IMR-90 (cell line): ENCODE data around the gene ZNF423. TPM values are rescaled to one million over a fixed set of nuclear protein-coding genes. Genes with fewer than 3 reads are reported as not detected.

Experiments
- ATAC-seq: fragments of 200-7000 bp; cut with Tn5 transposase; 2 replicates; pipeline ENCODE4 v1.9.1; 2020; ENCODE audit warnings: low read depth, mild to moderate bottlenecking, moderate library complexity
- BruUV-seq: library from RNA; stranded (reverse); fragments of 400-500 nt; replicated peaks from 2 replicates; lab custom pipeline; 2021; lab: Mats Ljungman, UMichigan
- CTCF ChIA-PET: fragments of 300-600 bp; formaldehyde crosslinking; extraction: SDS; loops from one replicate; lab custom pipeline; 2021; ENCODE audit warnings: antibody characterized with exemption; lab: Yijun Ruan, JAX
- POLR2A ChIA-PET: fragments of 300-600 bp; sonication (Branson Sonifier 250); formaldehyde crosslinking; loops from one replicate; lab custom pipeline; 2022; ENCODE audit warnings: antibody characterized with exemption; ENCODE audit not compliant: unreplicated experiment; lab: Charles Lee
- DNase-seq: peaks from one replicate; pipeline ENCODE4 v3.0.0; 2013
- H2AFZ ChIP-seq: replicated peaks from 2 replicates; pipeline ENCODE3; 2013; ENCODE audit warnings: low read length, mild to moderate bottlenecking; ENCODE audit not compliant: poor library complexity
- H2AK5ac ChIP-seq: 2 replicates; pipeline ENCODE4 v1.6.1; 2013; ENCODE audit warnings: low read depth, low read length, inconsistent platforms
- H2AK9ac ChIP-seq: replicated peaks from 2 replicates; pipeline ENCODE3; 2013; ENCODE audit warnings: mild to moderate bottlenecking, low read depth, low read length, moderate library complexity; ENCODE audit not compliant: poor library complexity
- H2BK120ac ChIP-seq: 2 replicates; pipeline ENCODE4 v1.6.1; 2013; ENCODE audit warnings: low read depth, low read length, inconsistent platforms
- H2BK15ac ChIP-seq: 3 replicates; pipeline ENCODE4 v1.6.1; 2013; ENCODE audit warnings: low read depth, low read length, inconsistent platforms
- H2BK20ac ChIP-seq: 2 replicates; pipeline ENCODE4 v1.6.1; 2013; ENCODE audit warnings: low read depth, mild to moderate bottlenecking, inconsistent platforms, low read length, moderate library complexity
- H2BK5ac ChIP-seq: 2 replicates; pipeline ENCODE4 v1.6.1; 2013; ENCODE audit warnings: mild to moderate bottlenecking, low read depth, low read length, inconsistent platforms; ENCODE audit not compliant: poor library complexity, severe bottlenecking
- H3K14ac ChIP-seq: replicated peaks from 2 replicates; pipeline ENCODE4 v1.6.1; 2013; ENCODE audit warnings: low read depth, low read length, inconsistent platforms
- H3K18ac ChIP-seq: 2 replicates; pipeline ENCODE4 v1.6.1; 2013; ENCODE audit warnings: low read depth, low read length, control low read depth
- H3K23ac ChIP-seq: 2 replicates; pipeline ENCODE4 v1.6.1; 2013; ENCODE audit warnings: low read depth, low read length, inconsistent platforms
- H3K27ac ChIP-seq: 2 replicates; pipeline ENCODE4 v1.5.1; 2013; ENCODE audit warnings: mild to moderate bottlenecking, control low read depth, low read length; ENCODE audit not compliant: insufficient read depth
- H3K27me3 ChIP-seq: 2 replicates; pipeline ENCODE4 v1.6.1; 2013; ENCODE audit warnings: low read length; ENCODE audit not compliant: control insufficient read depth, insufficient read depth
- H3K36me3 ChIP-seq: 2 replicates; pipeline ENCODE4 v1.6.1; 2013; ENCODE audit warnings: low read length, mixed read lengths; ENCODE audit not compliant: control insufficient read depth, insufficient read depth
- H3K4ac ChIP-seq: 2 replicates; pipeline ENCODE4 v1.6.1; 2013; ENCODE audit warnings: low read depth, low read length, inconsistent platforms
- H3K4me1 ChIP-seq: 2 replicates; pipeline ENCODE4 v1.6.1; 2013; ENCODE audit warnings: low read length, mixed read lengths; ENCODE audit not compliant: control insufficient read depth, insufficient read depth
- H3K4me2 ChIP-seq: 2 replicates; pipeline ENCODE4 v1.6.1; 2013; ENCODE audit warnings: low read depth, mild to moderate bottlenecking, control low read depth, low read length, moderate library complexity
- H3K4me3 ChIP-seq: 2 replicates; pipeline ENCODE4 v1.5.1; 2013; ENCODE audit warnings: low read depth, mild to moderate bottlenecking, control low read depth, low read length, moderate library complexity; ENCODE audit not compliant: insufficient read depth
- H3K56ac ChIP-seq: 2 replicates; pipeline ENCODE4 v1.6.1; 2013; ENCODE audit warnings: low read length, inconsistent platforms; ENCODE audit not compliant: insufficient read depth; ENCODE audit errors: extremely low read depth
- H3K79me1 ChIP-seq, 2 experiments: 2 replicates each; pipeline ENCODE4 v1.6.1; 2013; ENCODE audit warnings: low read length in 2 of 2, inconsistent platforms in 1 of 2, low read depth in 1 of 2
- H3K9ac ChIP-seq: 2 replicates; pipeline ENCODE4 v1.6.1; 2013; ENCODE audit warnings: low read depth, low read length, control low read depth
- H3K9me1 ChIP-seq: 2 replicates; pipeline ENCODE4 v1.6.1; 2013; ENCODE audit warnings: low read length, inconsistent platforms; ENCODE audit not compliant: insufficient read depth
- H3K9me3 ChIP-seq: 2 replicates; pipeline ENCODE4 v1.6.1; 2013; ENCODE audit warnings: low read length; ENCODE audit not compliant: control insufficient read depth, insufficient read depth
- H4K20me1 ChIP-seq: 2 replicates; pipeline ENCODE4 v1.6.1; 2013; ENCODE audit warnings: low read length, inconsistent platforms; ENCODE audit not compliant: insufficient read depth
- H4K5ac ChIP-seq: 2 replicates; pipeline ENCODE4 v1.6.1; 2013; ENCODE audit warnings: mild to moderate bottlenecking, low read depth, low read length, control low read depth
- H4K8ac ChIP-seq, 2 experiments: 2 replicates each; pipeline ENCODE4 v1.6.1; 2013; ENCODE audit warnings: low read depth in 2 of 2, low read length in 2 of 2, control low read depth in 1 of 2, inconsistent platforms in 1 of 2
- H4K91ac ChIP-seq: 2 replicates; pipeline ENCODE4 v1.6.1; 2013; ENCODE audit warnings: low read depth, low read length, inconsistent platforms; ENCODE audit not compliant: insufficient read depth
- SMC3 ChIP-seq: fragments of 150-350 bp; IDR thresholded peaks from 2 replicates; pipeline ENCODE4 v1.6.1; 2016; ENCODE audit warnings: low read depth, mild to moderate bottlenecking, antibody characterized with exemption, low read length, moderate library complexity
- WGBS, 2 experiments: methylation state at CpG; one replicate each; pipeline versions ENCODE4 v1.1.5 to v1.1.7; 2013; ENCODE audit warnings: missing lambda C conversion rate in 2 of 2; ENCODE audit not compliant: insufficient read length in 1 of 2; ENCODE audit errors: extremely low coverage in 2 of 2; 5-methylcytosine and 5-hydroxymethylcytosine counted together
- dilution Hi-C: fragments of 300-500 bp; cut with HindIII; formaldehyde crosslinking; loops from one replicate; pipeline ENCODE4 v1.14.3; 2018; ENCODE audit warnings: low sequenced_read_pairs; ENCODE audit not compliant: unreplicated experiment
- in situ Hi-C: fragments of 300-500 bp; cut with MboI; formaldehyde crosslinking; loops from 3 replicates; pipeline ENCODE4 v1.14.3; 2019; ENCODE audit warnings: low sequenced_read_pairs, inconsistent platforms, mixed read lengths
- intact Hi-C: fragments of 100-400 bp; cut with micrococcal nuclease; formaldehyde crosslinking; loops from 2 replicates; pipeline ENCODE4 v1.10.0; 2022
- polyA plus RNA-seq, 3 experiments: library from polyadenylated mRNA; depleted of rRNA; stranded (reverse); fragments of >200 nt; gene quantifications; 2 replicates each; pipeline ENCODE4 v1.2.3, GENCODE V29; 2012; ENCODE audit warnings: low replicate concordance in 1 of 3
- total RNA-seq: library from RNA; depleted of rRNA; stranded (reverse); fragments of >200 nt; gene quantifications from 2 replicates; pipeline ENCODE4 v1.2.3, GENCODE V29; 2012

ZNF423 gene
- total and polyA plus RNA-seq, 2 of the 4 experiments (the other 2 are of a cell fraction) = under 0.01 to 0.10 TPM

GRCh38 chr16:49583911-49584310 is 272.0 kb downstream of the ZNF423 start:
- H3K27me3 ChIP-seq = peaks cover 26% of the 10 kb centered on the region
- no peak overlapping the region for H2BK15ac ChIP-seq
- H3K4me3 ChIP-seq = no peak overlapping the region
- ChIA-PET POLR2A (no interaction called here), CTCF (no interaction called here)
- no peak for DNase-seq
- H2AFZ ChIP-seq = no peak overlapping the region
- no peak overlapping the region for H3K4me2 ChIP-seq
- no peaks in the 10 kb centered on the region for H3K9me3 ChIP-seq
- no CpG with 5 or more reads among the region's 3 CpGs for WGBS, 2 experiments
- no peak overlapping the region for H2AK5ac ChIP-seq
- H4K5ac ChIP-seq = no peak overlapping the region
- no peak overlapping the region for H3K9ac ChIP-seq
- ATAC-seq = no peak
- H3K9me1 ChIP-seq = no peaks in the 10 kb centered on the region
- H2BK5ac ChIP-seq = no peak overlapping the region
- H4K91ac ChIP-seq = no peak overlapping the region
- no peak overlapping the region for H3K27ac ChIP-seq
- no peak overlapping the region for H4K8ac ChIP-seq
- no peaks in the 10 kb centered on the region for H3K79me1 ChIP-seq
- H3K36me3 ChIP-seq = no peaks in the 10 kb centered on the region
- intact Hi-C loops (no loop called here), in situ Hi-C loops (no loop called here), dilution Hi-C loops (no loop called here)
- H2BK20ac ChIP-seq = no peak overlapping the region
- H3K23ac ChIP-seq = no peak overlapping the region
- H3K4me1 ChIP-seq = no peaks in the 10 kb centered on the region
- H4K20me1 ChIP-seq = no peaks in the 10 kb centered on the region
- H3K14ac ChIP-seq = no peak overlapping the region
- no peak overlapping the region for H3K4ac ChIP-seq
- no peak overlapping the region for H2BK120ac ChIP-seq
- no peak overlapping the region for H3K56ac ChIP-seq
- TF ChIP-seq SMC3 = no peak
- BruUV-seq = no TSS peak
- H2AK9ac ChIP-seq = no peak overlapping the region
- no peak overlapping the region for H3K18ac ChIP-seq
